Sigmoid colon (tissue), 7 donors: Measurements from ENCODE around the gene HINFP. TPM values are rescaled to one million over a fixed set of nuclear protein-coding genes. Genes with fewer than 3 reads are reported as not detected.

Experiments used
- DNase-seq: peaks from one replicate; pipeline ENCODE4 v3.0.0-alpha.2; 2019
- H3K27ac ChIP-seq, 4 donors: fragments of 200-600 bp; sonication (generic); one replicate each; pipeline ENCODE4 v1.5.1; 2016 to 2019; ENCODE audit warnings: mild to moderate bottlenecking in 1 of 4
- H3K27me3 ChIP-seq, 3 donors: fragments of 200-600 bp; sonication (generic); one replicate each; pipeline ENCODE4 v1.5.1; 2019; ENCODE audit warnings: mild to moderate bottlenecking in 1 of 3
- H3K36me3 ChIP-seq, 4 donors: fragments of 200-600 bp; sonication (generic); one replicate each; pipeline ENCODE4 v1.5.1; 2016 to 2019
- H3K4me1 ChIP-seq, 4 donors: fragments of 200-600 bp; sonication (generic); one replicate each; pipeline ENCODE4 v1.5.1; 2017 to 2019
- H3K4me3 ChIP-seq, 4 donors: fragments of 200-600 bp; sonication (generic); one replicate each; pipeline ENCODE4 v1.5.1; 2017 to 2019; ENCODE audit warnings: mild to moderate bottlenecking in 2 of 4, moderate library complexity in 1 of 4
- H3K9me3 ChIP-seq, 4 donors: fragments of 200-600 bp in 3 of 4; sonication (generic) in 3 of 4; one replicate each; pipeline versions ENCODE4 v1.5.1 to v1.6.1; 2013 to 2019
- CTCF ChIP-seq, 4 experiments: fragments of 450-650 bp in 3 of 4; fragments of 200-600 bp in 1 of 4; IDR thresholded peaks; one replicate each; pipeline ENCODE4 v1.5.1; 2016 to 2019; ENCODE audit warnings: antibody characterized with exemption in 4 of 4, mild to moderate bottlenecking in 3 of 4, moderate library complexity in 2 of 4
- EP300 ChIP-seq, 4 donors: sonication (generic); formaldehyde crosslinking; IDR thresholded peaks; one replicate each; pipeline ENCODE4 v1.6.1; 2017; ENCODE audit warnings: antibody characterized with exemption in 4 of 4
- POLR2A ChIP-seq, 2 donors: fragments of 450-650 bp; IDR thresholded peaks; one replicate each; pipeline ENCODE4 v1.6.1; 2016; ENCODE audit warnings: antibody characterized with exemption in 2 of 2, mild to moderate bottlenecking in 2 of 2, moderate library complexity in 2 of 2
- POLR2AphosphoS5 ChIP-seq, 4 donors: sonication (generic); formaldehyde crosslinking; IDR thresholded peaks; one replicate each; pipeline ENCODE4 v1.6.1; 2017; ENCODE audit warnings: antibody characterized with exemption in 4 of 4
- WGBS, 2 donors: extraction: QIAGEN DNeasy Blood & Tissue Kit; methylation state at CpG; one replicate each; pipeline ENCODE4 v1.1.7; 2013; 5-methylcytosine and 5-hydroxymethylcytosine counted together
- intact Hi-C: fragments of 100-400 bp; cut with DNase I; formaldehyde crosslinking; loops from one replicate; pipeline ENCODE4 v1.15.1; 2023
- polyA plus RNA-seq, 3 donors: library from polyadenylated mRNA; stranded (reverse); fragments of 200-250 nt; gene quantifications; one replicate each; pipeline ENCODE4 v1.2.3, GENCODE V29; 2013
- total RNA-seq, 4 donors: library from RNA; depleted of rRNA; stranded (reverse); fragments of >200 nt; gene quantifications; one replicate each; pipeline ENCODE4 v1.1.0, GENCODE V29; 2016
- donor health status: healthy with polysubstance abuse.
- donor health status: Bipolar disorder and iron deficiency.
- donor health status: healthy.

The HINFP gene
- total and polyA plus RNA-seq, 7 donors, result 12.0 to 33.0 (median 20.1) TPM

- no peaks in the 10 kb centered on the region for H3K27me3 ChIP-seq
- no peaks in the 10 kb centered on the region for H3K4me1 ChIP-seq
- WGBS, 2 donors, result 66 to 80% methylated on average over 4 of the region's 4 CpGs
- H3K36me3 ChIP-seq, result peaks cover 7 to 86% (median 19%) of the 10 kb centered on the region in 4 donors
- no peak overlapping the region for H3K4me3 ChIP-seq
- intact Hi-C loops, result no loop called here
- no peak for TF ChIP-seq POLR2AphosphoS5 (IDR thresholded peaks at IDR 0.05)
- no peak for TF ChIP-seq POLR2A (IDR thresholded peaks at IDR 0.05)
- TF ChIP-seq CTCF (IDR thresholded peaks at IDR 0.05), result no peak
- TF ChIP-seq EP300 (IDR thresholded peaks at IDR 0.05), result no peak
- no peaks in the 10 kb centered on the region for H3K9me3 ChIP-seq
- DNase-seq, result no peak
- no peak overlapping the region for H3K27ac ChIP-seq
Measured at GRCh38 chr11:119178166-119178680, 56.8 kb downstream of the HINFP start.

- no peaks in the 10 kb centered on the region for H3K4me1 ChIP-seq
- TF ChIP-seq CTCF (IDR thresholded peaks at IDR 0.05) (no peak), EP300 (IDR thresholded peaks at IDR 0.05) (no peak), POLR2AphosphoS5 (IDR thresholded peaks at IDR 0.05) (no peak), POLR2A (IDR thresholded peaks at IDR 0.05) (no peak)
- intact Hi-C loops, result no loop called here
- DNase-seq, result no peak
- no peak overlapping the region for H3K4me3 ChIP-seq
- H3K27ac ChIP-seq, result no peak overlapping the region
- H3K36me3 ChIP-seq, result peaks cover 3 to 80% (median 19%) of the 10 kb centered on the region in 4 donors
- no peaks in the 10 kb centered on the region for H3K9me3 ChIP-seq
- 95 to 96% methylated on average over 6 of the region's 6 CpGs for WGBS, 2 donors
- no peaks in the 10 kb centered on the region for H3K27me3 ChIP-seq
Measured at GRCh38 chr11:119179342-119179741, 58.0 kb downstream of the HINFP start.

- Histone ChIP-seq H3K9me3 (no peaks in the 10 kb centered on the region), H3K27me3 (no peaks in the 10 kb centered on the region), H3K27ac (no peak overlapping the region), H3K4me1 (no peaks in the 10 kb centered on the region), H3K36me3 (peaks cover 0 to 73% (median 17%) of the 10 kb centered on the region in 4 donors), H3K4me3 (no peak overlapping the region)
- WGBS, 2 donors, result 93 to 95% methylated on average over 10 of the region's 10 CpGs
- intact Hi-C loops, result no loop called here
- DNase-seq, result no peak
- TF ChIP-seq POLR2AphosphoS5 (IDR thresholded peaks at IDR 0.05), result no peak
- no peak for TF ChIP-seq CTCF (IDR thresholded peaks at IDR 0.05)
- TF ChIP-seq EP300 (IDR thresholded peaks at IDR 0.05), result no peak
- TF ChIP-seq POLR2A (IDR thresholded peaks at IDR 0.05), result no peak
Measured at GRCh38 chr11:119179983-119180382, 58.6 kb downstream of the HINFP start.

- WGBS, 2 donors, result 89 to 93% methylated on average over 6 of the region's 6 CpGs
- peaks cover 0 to 63% (median 12%) of the 10 kb centered on the region in 4 donors for H3K36me3 ChIP-seq
- H3K9me3 ChIP-seq, result no peaks in the 10 kb centered on the region
- H3K4me1 ChIP-seq, result no peaks in the 10 kb centered on the region
- H3K4me3 ChIP-seq, result no peak overlapping the region
- H3K27ac ChIP-seq, result no peak overlapping the region
- intact Hi-C loops, result no loop called here
- peaks cover 0 to 3% (median 0%) of the 10 kb centered on the region in 3 donors for H3K27me3 ChIP-seq
- TF ChIP-seq POLR2AphosphoS5 (IDR thresholded peaks at IDR 0.05) (no peak), EP300 (IDR thresholded peaks at IDR 0.05) (no peak), CTCF (IDR thresholded peaks at IDR 0.05) (no peak), POLR2A (IDR thresholded peaks at IDR 0.05) (no peak)
- DNase-seq, result no peak
Measured at GRCh38 chr11:119180729-119181676, 59.6 kb downstream of the HINFP start.
